Activated CD8-positive, alpha-beta T cell treated with anti-CD3 and anti-CD28 coated beads for 36 hours (primary cell): ENCODE data around the gene CBS. TPM values are rescaled to one million over a fixed set of nuclear protein-coding genes. Genes with fewer than 3 reads are reported as not detected.
"Not testable (repeated sequence)": the region's sequence is repeated elsewhere in the genome, so short reads cannot be mapped to it uniquely, and the experiment has no call there.

Experiments
- ATAC-seq: fragments of 200-7000 bp; cut with Tn5 transposase; one replicate; pipeline ENCODE4 v1.10.0; 2021; ENCODE audit warnings: mild to moderate bottlenecking, moderate library complexity
- CTCF ChIA-PET: fragments of 350-600 bp; sonication (Branson Sonifier 250); formaldehyde crosslinking; loops from one replicate; lab custom pipeline; 2021; ENCODE audit warnings: antibody characterized with exemption; lab: Charles Lee
- POLR2A ChIA-PET: fragments of 350-600 bp; sonication (Branson Sonifier 250); formaldehyde crosslinking; loops from one replicate; lab custom pipeline; 2021; ENCODE audit warnings: antibody characterized with exemption; lab: Charles Lee
- DNase-seq: peaks from one replicate; pipeline ENCODE4 v3.0.0-alpha.2; 2020
- H3K27ac Mint-ChIP-seq: one replicate; pipeline ENCODE4 v1.8.0; 2021; ENCODE audit warnings: mild to moderate bottlenecking, mixed read lengths
- H3K27me3 Mint-ChIP-seq: one replicate; pipeline ENCODE4 v1.8.0; 2021; ENCODE audit warnings: mixed read lengths
- H3K36me3 Mint-ChIP-seq: one replicate; pipeline ENCODE4 v1.8.0; 2021; ENCODE audit warnings: low read depth, mixed read lengths
- H3K4me1 Mint-ChIP-seq: one replicate; pipeline ENCODE4 v1.8.0; 2021; ENCODE audit warnings: low read depth, mixed read lengths
- H3K4me3 Mint-ChIP-seq: one replicate; pipeline ENCODE4 v1.8.0; 2021; ENCODE audit warnings: mild to moderate bottlenecking, moderate library complexity, mixed read lengths
- H3K9me3 Mint-ChIP-seq: one replicate; pipeline ENCODE4 v1.8.0; 2021; ENCODE audit warnings: mixed read lengths
- intact Hi-C: fragments of 100-400 bp; cut with micrococcal nuclease; formaldehyde crosslinking; loops from one replicate; pipeline ENCODE4 v1.10.0; 2022
- total RNA-seq, 2 experiments: library from RNA; stranded (reverse); gene quantifications; one replicate each; pipeline ENCODE4 v1.2.3, GENCODE V29; 2021

The CBS gene
- total RNA-seq, 2 experiments from 2014 or later = 91.3 to 91.9 TPM

DNA sequence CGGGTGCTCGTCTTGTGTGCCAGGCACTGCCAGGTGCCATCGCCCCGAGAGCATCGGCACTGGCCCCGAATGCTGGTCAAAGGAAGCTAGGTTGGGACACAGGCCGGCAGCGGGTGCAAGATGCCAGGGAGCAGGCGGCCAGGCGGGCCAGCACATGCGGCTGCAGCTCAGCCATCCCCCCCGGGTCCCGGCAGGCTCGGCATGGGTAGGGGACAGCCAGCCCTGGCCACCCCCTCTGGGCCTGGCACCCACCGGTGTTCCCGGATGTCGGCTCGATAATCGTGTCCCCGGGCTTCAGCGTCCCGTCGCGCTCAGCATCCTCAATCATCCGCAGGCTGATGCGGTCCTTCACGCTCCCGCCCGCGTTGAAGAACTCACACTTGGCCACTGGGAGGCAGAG lies 9.6 kb downstream of the CBS start:
- CTCF ChIA-PET, POLR2A ChIA-PET, H3K27ac Mint-ChIP-seq, H3K4me1 Mint-ChIP-seq, DNase-seq, H3K27me3 Mint-ChIP-seq, H3K36me3 Mint-ChIP-seq, H3K4me3 Mint-ChIP-seq, ATAC-seq, H3K9me3 Mint-ChIP-seq, intact Hi-C loops: not testable (repeated sequence)

DNA sequence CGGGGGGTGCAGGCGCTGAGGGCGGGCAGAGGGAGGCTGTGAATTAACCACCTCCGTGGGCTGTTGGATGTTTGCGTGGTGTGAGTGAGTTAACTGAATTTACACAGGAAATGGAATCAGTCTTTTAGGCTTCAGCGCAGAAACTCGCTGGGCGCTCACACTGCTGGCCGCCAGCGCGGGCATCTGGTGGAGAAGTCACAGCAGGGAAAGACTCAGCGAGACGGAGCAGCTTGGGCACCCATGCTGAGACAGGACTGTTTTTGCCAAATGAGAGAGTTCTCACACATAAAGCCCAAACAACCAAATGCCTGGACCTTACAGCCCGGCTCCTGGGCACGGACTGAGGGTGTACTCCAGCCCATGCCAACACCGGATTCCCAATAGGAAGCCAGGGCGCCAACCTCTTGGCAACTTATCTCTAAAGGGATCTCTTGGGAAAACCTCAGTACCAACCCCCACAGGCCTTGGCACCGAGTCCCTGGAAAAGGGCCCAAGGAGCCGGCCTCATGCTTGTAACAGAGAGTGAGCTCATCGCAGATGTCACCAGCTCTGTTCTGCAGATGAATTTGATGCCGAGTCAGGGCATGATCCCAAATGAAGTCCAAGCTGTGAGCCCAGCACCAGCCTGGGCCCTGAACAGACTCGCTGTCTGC lies 11.2 kb downstream of the CBS start:
- not testable (repeated sequence) for H3K27ac Mint-ChIP-seq

DNA sequence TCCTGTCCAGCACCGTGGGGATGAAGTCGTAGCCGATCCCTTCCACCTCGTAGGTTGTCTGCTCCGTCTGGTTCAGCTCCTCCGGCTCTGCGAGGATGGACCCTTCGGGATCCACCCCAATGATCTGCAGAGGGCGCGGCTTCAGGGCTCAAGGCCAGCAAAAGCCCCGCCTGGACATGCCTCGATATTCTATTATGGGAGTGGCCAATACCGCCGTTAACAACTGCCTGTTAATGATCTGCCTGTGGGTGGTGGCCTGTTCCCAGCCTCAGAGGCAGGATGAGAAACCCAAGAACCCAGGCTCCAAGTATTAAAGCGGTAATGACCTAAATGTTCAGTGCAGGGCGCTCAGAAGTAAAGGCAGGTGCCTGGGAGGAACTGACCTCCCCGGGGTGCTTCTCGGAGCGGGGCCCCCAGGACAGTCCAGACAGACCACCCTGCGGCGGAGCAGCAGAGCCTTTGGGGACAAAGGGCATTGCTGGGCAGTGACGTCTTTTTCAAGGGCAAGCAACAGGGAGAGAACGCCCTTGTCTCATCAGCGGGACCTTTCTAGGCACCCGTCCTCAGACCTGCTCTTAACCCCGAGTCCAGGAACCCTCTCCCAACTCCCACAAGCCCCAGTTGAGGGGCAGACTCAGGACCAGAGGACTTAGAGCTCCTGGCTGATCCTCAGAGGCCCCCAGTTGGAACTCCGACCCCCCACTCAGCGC lies 12.5 kb downstream of the CBS start:
- H3K4me1 Mint-ChIP-seq, intact Hi-C loops, ATAC-seq, H3K27me3 Mint-ChIP-seq, CTCF ChIA-PET, POLR2A ChIA-PET, H3K27ac Mint-ChIP-seq, H3K4me3 Mint-ChIP-seq, H3K9me3 Mint-ChIP-seq, DNase-seq, H3K36me3 Mint-ChIP-seq: not testable (repeated sequence)

More for the DNA sequence above, 11.2 kb downstream of the CBS start:
- H3K27me3 Mint-ChIP-seq, CTCF ChIA-PET, H3K4me1 Mint-ChIP-seq, H3K4me3 Mint-ChIP-seq, H3K36me3 Mint-ChIP-seq, intact Hi-C loops, ATAC-seq, DNase-seq, H3K9me3 Mint-ChIP-seq, POLR2A ChIA-PET: not testable (repeated sequence)

DNA sequence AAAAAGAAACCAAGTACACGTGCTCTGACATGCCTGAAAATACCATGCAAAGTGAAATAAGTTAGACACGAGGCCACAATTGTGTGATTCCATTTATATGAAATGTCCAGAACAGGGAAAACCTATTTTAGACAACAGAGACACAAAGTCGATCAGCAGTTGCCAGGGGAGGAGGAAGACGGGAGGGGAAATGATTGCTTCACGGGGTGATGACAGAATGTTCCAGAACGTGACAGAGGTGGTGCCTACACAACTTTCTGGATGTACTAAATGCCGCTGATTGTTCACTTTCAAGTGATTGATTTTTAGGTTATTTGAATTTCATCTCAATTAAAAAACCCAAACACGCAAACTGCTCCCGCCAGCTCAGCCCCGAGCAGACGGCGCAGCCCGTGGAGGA lies 22.5 kb downstream of the CBS start:
- H3K9me3 Mint-ChIP-seq, CTCF ChIA-PET, H3K4me3 Mint-ChIP-seq, ATAC-seq, intact Hi-C loops, POLR2A ChIA-PET, DNase-seq, H3K27me3 Mint-ChIP-seq, H3K4me1 Mint-ChIP-seq, H3K36me3 Mint-ChIP-seq, H3K27ac Mint-ChIP-seq: not testable (repeated sequence)

DNA sequence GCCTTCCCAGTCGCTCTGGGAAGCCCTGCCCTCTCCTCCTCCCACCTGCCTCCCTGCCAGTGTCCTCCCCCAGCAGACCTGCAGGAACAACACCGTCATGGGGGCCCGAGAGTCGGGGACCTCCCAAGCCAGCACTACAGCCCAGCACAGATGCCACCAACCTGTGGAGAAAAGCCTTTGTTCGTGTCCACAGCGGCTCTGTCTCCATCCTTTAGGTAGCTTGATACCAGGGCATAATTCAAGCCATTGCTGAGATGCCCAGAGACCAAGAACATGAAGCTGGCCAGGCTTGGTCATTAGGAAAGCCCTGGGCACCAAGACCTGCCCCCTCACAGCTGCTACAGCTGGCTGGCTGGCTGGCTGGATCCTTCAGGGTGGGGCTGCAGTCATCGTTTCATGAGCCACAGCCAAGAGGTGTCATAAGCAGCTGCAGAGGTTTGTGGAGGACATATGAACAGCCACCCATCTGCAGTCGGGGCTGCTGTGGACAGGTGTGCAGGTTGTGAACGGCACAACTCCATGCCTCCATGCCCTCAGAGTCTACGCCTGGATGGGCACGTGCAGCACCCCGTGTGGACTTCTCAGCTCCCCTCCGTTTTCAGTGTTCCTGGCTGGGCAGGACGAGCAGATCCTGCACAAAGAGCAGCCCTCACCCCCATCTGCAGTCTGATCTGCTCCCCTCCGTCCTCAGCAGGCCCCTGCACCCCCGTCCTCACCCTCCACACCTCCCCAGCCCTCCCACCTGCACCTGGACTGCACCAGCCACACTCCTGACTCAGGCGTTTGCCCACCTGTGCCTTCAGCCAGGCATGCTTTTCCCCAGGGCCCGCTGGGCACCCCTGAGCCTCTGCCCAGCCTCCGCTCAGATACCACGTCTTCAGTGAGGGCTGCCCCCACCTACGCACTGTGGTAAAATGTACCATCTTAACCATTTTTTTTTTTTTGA lies 29.5 kb downstream of the CBS start:
- CTCF ChIA-PET, intact Hi-C loops, H3K9me3 Mint-ChIP-seq, POLR2A ChIA-PET, H3K27ac Mint-ChIP-seq, H3K27me3 Mint-ChIP-seq, H3K4me1 Mint-ChIP-seq, H3K4me3 Mint-ChIP-seq, H3K36me3 Mint-ChIP-seq: not testable (repeated sequence)
- DNase-seq (peak; percentile 33), ATAC-seq (peak; percentile 60)

DNA sequence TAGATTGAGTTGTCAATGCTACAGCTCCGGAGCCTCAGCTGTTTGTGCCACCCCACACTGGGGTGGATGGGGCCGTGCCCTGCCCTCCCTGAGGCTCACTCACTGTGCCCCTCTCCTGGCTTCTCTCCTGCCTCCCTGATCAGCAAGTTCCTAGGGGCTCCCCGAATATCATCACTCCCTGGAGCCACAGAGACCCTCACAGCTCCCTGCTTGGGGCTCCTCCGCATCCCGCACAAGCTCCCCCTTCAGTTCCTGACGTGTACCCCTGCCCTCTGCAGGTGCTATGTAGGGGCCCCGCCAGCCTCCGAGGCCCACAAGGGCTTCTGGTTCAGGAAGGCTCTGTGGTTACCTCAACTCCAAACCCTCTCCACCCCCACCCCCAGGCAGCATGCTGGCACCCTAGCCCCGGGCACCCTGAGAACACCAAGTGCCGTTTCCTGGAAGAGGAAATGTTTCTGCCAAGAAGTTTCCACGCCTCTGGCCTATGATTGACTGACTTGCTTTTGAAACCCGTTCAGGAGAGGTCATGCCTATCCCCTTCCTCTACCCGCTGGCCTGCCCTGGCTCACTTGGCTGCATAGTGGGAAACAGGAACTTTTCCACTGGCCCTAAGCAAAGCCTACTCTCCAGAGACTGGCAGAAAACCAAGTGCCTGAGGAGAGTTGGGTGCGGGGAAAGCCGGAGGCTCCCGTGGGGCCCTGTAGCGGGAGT lies 30.3 kb downstream of the CBS start:
- POLR2A ChIA-PET, H3K4me3 Mint-ChIP-seq, H3K9me3 Mint-ChIP-seq, CTCF ChIA-PET, H3K27me3 Mint-ChIP-seq, H3K36me3 Mint-ChIP-seq, intact Hi-C loops, H3K4me1 Mint-ChIP-seq: not testable (repeated sequence)
- ATAC-seq (peak; percentile 74), DNase-seq (peak; percentile 13)
- H3K27ac Mint-ChIP-seq = peak overlapping the region; percentile 78

DNA sequence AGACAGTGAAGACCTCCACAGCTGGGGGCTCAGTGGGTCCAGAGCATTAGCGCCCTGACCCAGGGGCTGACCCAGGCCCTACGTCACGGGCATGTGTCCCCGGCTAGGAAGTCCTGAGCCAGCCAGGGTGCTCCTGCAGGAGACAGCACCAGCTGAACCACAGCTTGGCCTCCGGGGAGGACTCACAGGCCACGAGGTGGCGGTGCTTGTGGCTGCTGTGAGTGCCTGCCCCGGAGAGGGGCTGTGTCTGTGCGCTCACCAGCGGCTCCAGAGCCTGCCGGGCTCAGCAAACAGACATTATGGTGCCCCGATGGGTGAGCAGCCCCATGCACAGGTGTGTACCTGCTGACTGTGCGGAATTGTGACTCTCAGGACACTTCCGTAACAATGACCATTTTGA lies 31.1 kb downstream of the CBS start:
- H3K27ac Mint-ChIP-seq, DNase-seq, H3K4me1 Mint-ChIP-seq, H3K27me3 Mint-ChIP-seq, CTCF ChIA-PET, H3K4me3 Mint-ChIP-seq, ATAC-seq, intact Hi-C loops, H3K36me3 Mint-ChIP-seq, POLR2A ChIA-PET, H3K9me3 Mint-ChIP-seq: not testable (repeated sequence)

DNA sequence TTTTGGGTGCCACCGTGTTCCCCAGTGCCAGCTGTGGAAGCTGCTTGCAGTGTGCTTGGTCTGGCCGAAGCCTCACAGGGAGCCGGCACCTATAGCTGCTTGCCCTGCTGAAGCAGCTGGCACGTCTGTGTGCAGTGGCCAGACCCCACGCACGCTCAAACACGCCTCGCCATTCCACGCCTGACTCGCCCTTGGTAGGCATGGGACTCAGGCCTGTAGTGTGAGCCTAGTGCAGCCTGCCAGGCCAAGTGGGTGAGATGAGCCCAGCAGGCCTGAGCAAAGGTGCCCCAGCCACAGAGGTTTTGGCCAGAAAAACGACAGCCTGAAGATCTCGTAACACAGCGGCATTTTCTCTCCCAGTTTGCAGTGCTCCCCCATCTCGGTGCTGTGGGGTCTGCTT lies 32.3 kb downstream of the CBS start:
- H3K27me3 Mint-ChIP-seq, H3K4me3 Mint-ChIP-seq, CTCF ChIA-PET, DNase-seq, H3K36me3 Mint-ChIP-seq, H3K4me1 Mint-ChIP-seq, ATAC-seq, intact Hi-C loops, H3K27ac Mint-ChIP-seq, H3K9me3 Mint-ChIP-seq, POLR2A ChIA-PET: not testable (repeated sequence)

DNA sequence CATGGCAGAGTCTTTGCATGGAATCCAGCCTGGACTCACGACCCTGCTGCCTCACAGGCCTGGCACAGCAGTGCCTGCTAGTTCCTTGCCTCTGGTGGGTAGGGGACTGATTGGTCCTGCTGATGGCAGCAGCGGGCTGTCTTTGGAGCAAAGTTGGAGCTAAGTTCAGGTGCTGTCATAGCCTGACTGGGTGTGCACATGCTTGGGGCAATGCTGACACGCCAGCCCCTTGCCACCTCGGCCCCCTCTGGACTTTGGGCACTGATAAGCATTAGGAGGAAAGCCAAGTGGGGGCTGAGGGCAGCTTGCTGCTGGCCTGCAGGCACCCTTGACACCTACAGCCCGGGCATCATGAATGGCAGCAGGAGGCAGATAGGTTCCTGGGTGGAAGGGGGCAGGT lies 33.5 kb downstream of the CBS start:
- H3K36me3 Mint-ChIP-seq, H3K27me3 Mint-ChIP-seq, POLR2A ChIA-PET, H3K4me3 Mint-ChIP-seq, ATAC-seq, intact Hi-C loops, H3K27ac Mint-ChIP-seq, DNase-seq, CTCF ChIA-PET, H3K9me3 Mint-ChIP-seq, H3K4me1 Mint-ChIP-seq: not testable (repeated sequence)

DNA sequence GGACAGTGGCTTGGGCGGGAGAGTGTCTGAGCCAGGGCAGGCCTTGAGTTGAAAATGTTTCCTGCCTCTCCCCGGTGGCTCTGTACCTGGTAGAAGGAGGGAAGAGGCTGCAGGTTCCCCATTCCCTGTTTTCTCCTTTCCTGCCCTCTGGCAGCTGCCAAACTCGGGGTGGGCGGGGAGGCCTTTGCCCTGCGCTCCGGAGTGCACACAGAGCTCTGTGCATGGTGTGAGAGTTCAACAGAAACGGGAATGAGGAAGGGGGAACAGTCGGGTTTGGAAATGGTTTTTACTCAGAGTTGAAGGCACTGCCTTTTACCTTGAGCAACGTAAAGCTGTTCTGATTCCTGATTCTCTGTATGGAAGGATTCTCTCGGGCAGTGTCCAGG lies 37.0 kb downstream of the CBS start:
- H3K4me3 Mint-ChIP-seq = not testable (repeated sequence)

DNA sequence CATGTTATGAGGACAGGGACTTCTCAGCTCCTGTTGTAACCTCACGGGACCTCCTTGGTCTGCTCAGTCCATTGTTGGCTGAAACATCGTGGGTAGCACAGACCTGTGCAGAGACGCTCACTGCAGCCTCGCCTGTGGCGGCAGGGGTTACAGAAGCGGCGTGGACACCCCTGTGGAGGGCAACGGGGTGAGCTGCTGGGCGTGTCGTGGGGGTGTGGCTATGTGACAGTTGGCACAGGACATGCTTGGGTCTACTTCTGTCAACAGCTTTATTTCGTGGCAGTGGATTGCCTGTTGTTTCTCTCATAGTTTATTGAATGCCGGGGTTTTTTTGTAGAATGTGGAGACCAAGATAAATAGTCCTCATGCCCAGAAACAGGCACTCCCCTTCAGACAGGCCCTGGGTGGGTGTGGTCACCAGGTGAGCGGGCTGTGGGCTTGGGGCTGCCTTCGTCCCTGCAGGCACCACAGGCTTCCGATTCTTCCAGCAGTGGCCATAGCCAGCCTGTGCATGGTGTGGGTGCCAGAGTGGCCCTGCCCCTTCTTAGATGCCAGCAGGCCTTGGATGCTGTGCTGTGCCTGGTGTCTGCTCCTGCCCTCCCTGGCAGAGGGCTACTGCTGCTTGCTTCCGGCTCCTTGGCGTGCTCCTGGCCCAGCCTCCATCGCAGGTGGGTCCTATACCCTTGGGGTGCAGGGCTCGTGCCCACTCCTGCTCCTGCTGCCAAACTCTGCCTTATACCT lies 37.5 kb downstream of the CBS start:
- DNase-seq, H3K4me3 Mint-ChIP-seq, H3K4me1 Mint-ChIP-seq, H3K36me3 Mint-ChIP-seq, POLR2A ChIA-PET, intact Hi-C loops, H3K9me3 Mint-ChIP-seq, CTCF ChIA-PET, H3K27me3 Mint-ChIP-seq, ATAC-seq, H3K27ac Mint-ChIP-seq: not testable (repeated sequence)

More for the DNA sequence above, 37.0 kb downstream of the CBS start:
- H3K27me3 Mint-ChIP-seq, H3K4me1 Mint-ChIP-seq, intact Hi-C loops, H3K27ac Mint-ChIP-seq, H3K36me3 Mint-ChIP-seq, H3K9me3 Mint-ChIP-seq, POLR2A ChIA-PET, CTCF ChIA-PET, DNase-seq, ATAC-seq: not testable (repeated sequence)
